Muscle of arm (tissue), 12 donors: ENCODE data around the gene CCR3. TPM values are rescaled to one million over a fixed set of nuclear protein-coding genes. Genes with fewer than 3 reads are reported as not detected.

ENCODE experiments used
- DNase-seq: peaks from one replicate; pipeline ENCODE4 v3.0.0-alpha.2; 2013
- polyA plus RNA-seq, 12 donors: library from polyadenylated mRNA; unstranded; fragments of 120-200 nt; gene quantifications; one replicate each; pipeline ENCODE4 v1.2.1, GENCODE V29; 2013; ENCODE audit not compliant: insufficient read length in 12 of 12

Gene CCR3
- polyA plus RNA-seq, 12 donors, result 0.11 to 0.39 (median 0.26) TPM; not detected in 8

GRCh38 chr3:46271209-46271745 lies 29.0 kb downstream of the CCR3 start:
- DNase-seq, result no peak

- DNase-seq, result peak; percentile 46
Measured at GRCh38 chr3:46272028-46272451, 29.8 kb downstream of the CCR3 start.

DNA sequence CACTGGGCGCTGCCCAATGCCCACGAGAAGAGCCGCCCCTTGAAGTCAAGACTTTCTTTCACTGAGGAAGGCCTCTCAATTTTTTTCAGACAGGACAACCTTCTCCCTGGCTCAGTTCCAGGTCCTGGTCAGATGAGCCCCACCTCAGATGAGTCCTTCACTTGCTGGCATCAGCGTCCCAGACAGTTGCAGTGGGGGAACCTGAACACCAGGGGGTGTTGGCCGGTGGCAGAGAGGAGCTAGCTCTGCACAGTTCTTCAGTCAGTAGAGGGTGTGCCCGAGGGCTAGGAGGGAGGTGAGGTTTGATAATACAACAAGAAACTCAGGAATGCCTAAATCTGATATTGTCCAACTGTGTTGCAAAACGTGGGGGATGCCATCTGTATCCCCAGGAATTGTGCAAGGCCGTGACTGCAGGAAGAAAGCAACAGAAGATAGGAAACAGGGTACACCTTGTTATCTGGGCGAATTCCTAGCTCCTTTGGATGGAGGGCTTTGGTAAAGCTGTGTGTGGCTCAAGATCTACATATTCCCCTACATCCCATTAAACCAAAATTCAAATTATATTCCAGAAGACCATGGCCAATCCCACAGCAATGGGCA lies 34.3 kb downstream of the CCR3 start:
- DNase-seq, result no peak

GRCh38 chr3:46277476-46277875 lies 35.2 kb downstream of the CCR3 start:
- DNase-seq, result no peak

DNA sequence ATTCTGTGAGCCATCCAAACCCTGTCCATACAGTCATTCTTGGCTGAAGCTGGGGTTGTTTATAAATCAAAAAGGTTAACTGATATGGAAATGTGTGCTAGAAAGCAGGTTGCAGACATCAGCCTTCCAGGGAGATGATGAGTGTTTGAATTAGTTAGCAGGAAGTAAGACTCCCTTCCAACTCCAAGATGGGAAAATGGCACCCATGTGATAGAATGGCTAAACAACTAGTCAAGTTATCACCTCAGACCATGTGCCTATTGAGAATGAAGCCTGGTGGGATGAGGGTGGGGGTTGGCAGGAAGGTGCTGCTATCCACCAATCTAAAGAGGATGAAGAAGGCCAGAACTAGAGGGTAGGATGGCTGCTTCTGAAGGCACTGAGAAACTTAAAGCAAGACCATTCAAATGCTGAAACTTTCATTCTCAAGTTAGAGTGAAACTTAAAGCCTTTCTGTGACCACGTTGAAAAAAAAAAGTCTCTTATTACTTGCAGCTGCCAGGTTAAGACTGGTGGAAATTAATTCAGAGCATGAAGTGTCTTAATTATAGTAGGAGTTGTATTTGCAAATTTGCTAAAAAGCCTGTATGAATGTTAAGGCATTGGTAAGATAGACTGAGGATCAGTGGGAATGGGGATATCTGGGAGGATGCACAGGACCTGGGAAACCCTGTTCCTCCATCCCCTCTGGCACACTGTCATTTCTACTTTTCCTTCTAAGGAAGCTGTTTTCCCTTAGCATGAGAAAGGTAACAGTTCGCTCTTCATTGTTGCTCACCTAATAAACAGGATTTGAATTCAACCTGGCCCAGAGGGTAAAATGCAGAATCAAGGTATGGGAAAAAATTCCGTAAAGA lies 36.8 kb downstream of the CCR3 start:
- DNase-seq, result no peak

DNA sequence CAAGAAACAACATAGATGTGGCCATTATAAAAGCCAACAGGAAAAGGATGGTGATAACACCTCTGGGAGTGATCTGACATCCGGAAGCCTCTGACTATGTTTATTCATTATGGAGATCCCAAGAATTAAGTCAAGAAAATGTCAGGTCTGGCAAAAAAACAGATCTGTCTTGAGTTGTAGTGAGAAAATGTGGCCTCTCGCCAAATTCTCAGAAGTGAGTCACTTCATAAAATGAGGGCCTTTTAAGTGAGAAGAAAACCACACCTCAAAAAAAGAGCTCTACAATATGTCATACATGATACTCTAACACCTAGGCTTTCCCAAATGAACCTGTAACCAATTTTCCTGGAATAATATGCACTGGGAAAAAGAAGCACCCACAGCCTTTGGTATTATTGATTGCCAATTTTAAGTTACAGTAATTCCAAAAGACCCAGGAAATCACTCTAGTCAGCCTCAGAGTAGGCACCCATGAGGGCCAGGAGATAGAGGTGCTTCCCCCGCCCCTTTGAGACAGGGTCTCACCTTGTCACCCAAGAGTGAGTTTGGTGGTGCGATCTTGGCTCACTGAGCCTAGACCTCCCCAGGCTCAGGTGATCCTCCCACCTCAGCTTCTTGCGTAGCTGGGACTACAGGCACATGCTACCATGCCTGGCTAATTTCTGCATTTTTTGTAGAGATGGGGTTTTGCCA lies 38.0 kb downstream of the CCR3 start:
- no peak for DNase-seq

GRCh38 chr3:46281551-46281950 lies 39.3 kb downstream of the CCR3 start:
- no peak for DNase-seq

DNA sequence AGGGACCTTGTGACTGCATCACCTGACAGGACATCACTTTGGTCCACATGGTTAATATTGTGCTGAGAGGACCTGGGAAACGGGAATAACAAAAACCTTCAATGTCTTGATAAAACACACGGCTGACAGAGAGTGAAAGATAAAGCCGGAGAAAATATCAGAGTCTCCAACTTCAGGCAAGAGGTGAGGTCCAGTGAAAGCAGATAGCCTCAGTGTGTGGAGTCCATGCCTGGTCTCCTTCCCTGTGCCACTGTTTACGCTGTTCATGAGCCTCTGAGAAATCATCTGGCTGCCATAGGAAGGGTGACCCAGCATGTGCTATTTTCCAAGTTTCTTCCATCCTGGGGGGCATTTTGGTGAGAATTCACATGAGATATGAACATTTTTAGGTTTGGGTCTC lies 39.8 kb downstream of the CCR3 start:
- no peak for DNase-seq

DNA sequence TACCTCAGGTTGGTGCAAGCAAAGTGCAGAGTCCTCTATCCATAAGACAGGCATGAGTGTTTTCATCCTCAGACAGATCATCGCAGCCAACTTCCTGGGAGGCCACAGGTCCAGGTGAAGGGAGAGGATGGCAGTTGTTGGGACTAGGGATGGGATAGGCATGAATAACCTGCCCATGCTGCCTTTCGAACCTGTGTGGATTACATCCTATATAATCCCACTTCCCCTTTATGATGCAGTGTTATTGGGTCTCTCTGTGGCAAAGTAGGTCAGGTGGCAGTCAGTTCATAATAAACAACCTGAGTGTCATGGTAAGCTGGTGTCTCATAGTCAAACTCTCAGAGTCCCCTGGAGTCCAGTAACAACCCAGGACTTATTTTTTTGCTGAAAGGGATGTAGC lies 40.4 kb downstream of the CCR3 start:
- DNase-seq, result no peak

- DNase-seq, result no peak
Measured at GRCh38 chr3:46283881-46284450, 41.7 kb downstream of the CCR3 start.

- DNase-seq, result no peak
Measured at GRCh38 chr3:46284981-46285683, 42.9 kb downstream of the CCR3 start.

DNA sequence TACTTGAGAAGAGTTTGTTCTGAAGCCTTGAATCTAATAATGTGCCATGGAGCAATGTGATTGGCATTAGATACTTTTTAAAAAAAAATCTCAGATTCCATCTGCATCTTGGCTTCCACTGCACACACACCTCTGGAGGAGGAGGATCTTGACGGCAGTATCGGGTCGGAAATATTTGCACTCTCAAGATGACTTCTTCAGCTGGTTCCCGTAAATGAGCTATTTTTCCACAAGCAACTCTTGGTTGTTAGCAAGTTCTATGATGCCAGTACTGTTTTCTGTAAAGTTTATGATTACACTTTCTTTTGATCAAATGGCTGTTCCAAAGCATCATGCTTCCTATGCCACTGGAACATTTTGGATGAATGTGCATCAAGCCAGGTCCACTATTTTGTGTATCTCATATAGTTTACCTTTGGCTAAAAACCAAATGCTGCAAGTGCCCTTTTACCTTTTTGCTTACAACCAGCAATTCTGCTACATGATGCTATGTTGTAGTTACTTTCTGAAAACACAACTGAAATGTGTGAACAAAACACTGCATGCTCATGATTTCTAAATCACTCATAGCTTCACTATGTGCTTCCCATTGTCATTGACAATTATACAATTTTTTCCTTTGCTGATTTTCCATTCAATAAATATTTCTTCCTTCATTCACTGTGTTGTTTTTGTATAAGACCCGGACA lies 43.8 kb downstream of the CCR3 start:
- DNase-seq, result no peak

- no peak for DNase-seq
Measured at GRCh38 chr3:46286947-46287565, 44.8 kb downstream of the CCR3 start.

- DNase-seq, result no peak
Measured at GRCh38 chr3:46289551-46289950, 47.3 kb downstream of the CCR3 start.

DNA sequence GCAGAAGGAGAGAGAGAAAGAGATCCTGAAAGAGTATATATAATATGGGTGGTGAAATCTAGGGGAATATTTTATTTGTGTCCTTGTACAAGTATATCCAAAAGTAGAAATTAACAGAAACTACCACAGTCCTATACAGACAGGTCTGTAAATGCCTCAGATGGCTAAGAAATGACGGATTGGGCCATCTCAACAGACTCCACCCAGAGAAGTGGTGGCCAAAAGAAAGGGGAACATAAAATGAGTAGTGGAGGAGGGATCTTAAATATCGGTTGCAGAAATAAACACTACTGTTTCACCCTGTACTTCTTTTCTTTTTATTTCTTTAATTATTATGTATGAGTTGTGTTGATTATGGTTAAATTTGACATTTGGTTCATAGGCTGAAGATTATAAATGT lies 47.7 kb downstream of the CCR3 start:
- no peak for DNase-seq

- no peak for DNase-seq
Measured at GRCh38 chr3:46291046-46291445, 48.8 kb downstream of the CCR3 start.

- no peak for DNase-seq
Measured at GRCh38 chr3:46293035-46293724, 50.9 kb downstream of the CCR3 start.

- DNase-seq, result no peak
Measured at GRCh38 chr3:46293991-46294833, 52.0 kb downstream of the CCR3 start.

DNA sequence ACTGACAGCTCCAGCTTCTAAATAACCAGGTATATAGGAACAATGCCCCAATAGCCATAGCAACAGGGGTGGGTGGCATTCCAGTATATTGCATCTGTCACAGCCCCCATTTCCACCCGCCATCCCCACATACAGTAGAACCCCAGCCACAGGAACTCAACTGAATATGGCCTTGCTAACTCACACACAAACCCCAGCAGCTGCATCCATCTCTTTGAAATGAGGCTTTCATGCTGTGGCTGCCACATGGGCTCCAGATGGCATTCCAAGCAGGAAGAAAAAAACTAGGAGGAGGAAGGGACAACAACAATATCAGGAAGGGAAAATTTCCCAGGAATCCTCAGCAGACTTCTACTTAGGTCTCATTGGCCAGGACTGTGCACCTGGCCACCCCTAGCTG lies 54.6 kb downstream of the CCR3 start:
- DNase-seq, result no peak
